Testis (tissue), 2 donors: ENCODE data around the gene EFNB3.

Source experiments
- CTCF ChIP-seq, 3 experiments: fragments of 450-650 bp in 2 of 3; fragments of 200-600 bp in 1 of 3; sonication (generic) in 1 of 3; IDR thresholded peaks; one replicate each; pipeline ENCODE4 v1.5.1; 2016 to 2019; ENCODE audit warnings: antibody characterized with exemption in 3 of 3, mild to moderate bottlenecking in 2 of 3, moderate library complexity in 1 of 3
- POLR2A ChIP-seq: fragments of 450-650 bp; IDR thresholded peaks from one replicate; pipeline ENCODE4 v1.6.1; 2017; ENCODE audit warnings: antibody characterized with exemption, mild to moderate bottlenecking, moderate library complexity

GRCh38 chr17:7711051-7711755 lies 6.2 kb downstream of the EFNB3 start:
- no peak for TF ChIP-seq CTCF (IDR thresholded peaks at IDR 0.05)
- TF ChIP-seq POLR2A = no peak
